Panc1 (cell line): ENCODE data around the gene HRH3. TPM values are rescaled to one million over a fixed set of nuclear protein-coding genes. Genes with fewer than 3 reads are reported as not detected.

Experiments
- ATAC-seq: fragments of 200-7000 bp; cut with Tn5 transposase; 2 replicates; pipeline ENCODE4 v1.9.1; 2020; ENCODE audit warnings: mild to moderate bottlenecking, moderate library complexity
- BruUV-seq: library from RNA; stranded (reverse); fragments of 400-500 nt; replicated peaks from 2 replicates; lab custom pipeline; 2021; lab: Mats Ljungman, UMichigan
- CTCF ChIA-PET: fragments of 300-600 bp; sonication (Branson Sonifier 250); formaldehyde crosslinking; loops from one replicate; lab custom pipeline; 2022; ENCODE audit warnings: antibody characterized with exemption; lab: Charles Lee
- POLR2A ChIA-PET: fragments of 300-600 bp; sonication (Branson Sonifier 250); formaldehyde crosslinking; loops from one replicate; lab custom pipeline; 2022; ENCODE audit warnings: antibody characterized with exemption; lab: Charles Lee
- DNase-seq: peaks from one replicate; pipeline ENCODE4 v3.0.0-alpha.2; 2010; ENCODE audit warnings: low read depth, low spot score
- H3K27ac ChIP-seq: 2 replicates; pipeline ENCODE4 v1.5.1; 2011; ENCODE audit warnings: mild to moderate bottlenecking, low read length, inconsistent platforms
- H3K27me3 ChIP-seq: fragments of 200-500 bp; sonication (Bioruptor generic); 2 replicates; pipeline ENCODE4 v1.6.0; 2014; ENCODE audit warnings: low read length, inconsistent platforms; ENCODE audit not compliant: control insufficient read depth, insufficient read depth
- H3K36me3 ChIP-seq: fragments of 200-500 bp; sonication (Bioruptor generic); 2 replicates; pipeline ENCODE4 v1.5.1; 2014; ENCODE audit warnings: inconsistent platforms, mild to moderate bottlenecking, low read length, moderate library complexity; ENCODE audit not compliant: control insufficient read depth, insufficient read depth
- H3K4me1 ChIP-seq: 2 replicates; pipeline ENCODE4 v1.5.1; 2011; ENCODE audit warnings: inconsistent platforms, mild to moderate bottlenecking, low read length, moderate library complexity; ENCODE audit not compliant: control insufficient read depth, insufficient read depth
- H3K4me3 ChIP-seq, 2 experiments: 2 replicates each; pipeline ENCODE4 v1.5.1; 2011 to 2012; ENCODE audit warnings: low read depth in 2 of 2, low read length in 2 of 2, mild to moderate bottlenecking in 2 of 2, inconsistent platforms in 1 of 2, moderate library complexity in 1 of 2
- H3K9me3 ChIP-seq: fragments of 200-500 bp; sonication (Bioruptor generic); 2 replicates; pipeline ENCODE4 v1.5.1; 2014; ENCODE audit warnings: low read depth, mild to moderate bottlenecking, inconsistent platforms, low read length, moderate library complexity; ENCODE audit not compliant: control insufficient read depth, insufficient read depth
- POLR2AphosphoS5 ChIP-seq: IDR thresholded peaks from 2 replicates; pipeline ENCODE4 v1.6.1; 2012; ENCODE audit warnings: mild to moderate bottlenecking, low read depth, low read length, moderate library complexity
- SIN3A ChIP-seq: IDR thresholded peaks from 2 replicates; pipeline ENCODE4 v1.6.1; 2012; ENCODE audit warnings: low read depth, mild to moderate bottlenecking, low read length, moderate library complexity, borderline replicate concordance; ENCODE audit not compliant: insufficient read depth
- TCF7L2 ChIP-seq: IDR thresholded peaks from 2 replicates; pipeline ENCODE4 v1.6.1; 2011; ENCODE audit warnings: mild to moderate bottlenecking, low read depth, low read length, inconsistent platforms
- in situ Hi-C: cut with HindIII; loops from 2 replicates; pipeline ENCODE4 v1.10.0; 2016; ENCODE audit warnings: low sequenced_read_pairs, low pct_unique_long_range_greater_than_20kb
- intact Hi-C: fragments of 100-400 bp; cut with micrococcal nuclease; formaldehyde crosslinking; loops from one replicate; pipeline ENCODE4 v1.10.0; 2022; ENCODE audit not compliant: unreplicated experiment
- total RNA-seq: library from RNA; stranded (reverse); gene quantifications from one replicate; pipeline ENCODE4 v1.2.1, GENCODE V29; 2021; ENCODE audit not compliant: unreplicated experiment
- TF ChIP-seq, protein P1 (sequence below): fragments of 450-650 bp; IDR thresholded peaks from 2 replicates; pipeline ENCODE4 v1.5.1; 2017; ENCODE audit warnings: mild to moderate bottlenecking
- TF ChIP-seq, protein P2 (sequence below), 2 experiments: IDR thresholded peaks; 2 replicates each; pipeline ENCODE4 v1.6.1; 2011 to 2012; ENCODE audit warnings: low read depth in 2 of 2, control low read depth in 1 of 2, low read length in 1 of 2, mild to moderate bottlenecking in 1 of 2, moderate library complexity in 1 of 2; ENCODE audit not compliant: insufficient read depth in 1 of 2

The HRH3 gene
- total RNA-seq, 1 experiment from 2014 or later: 0.10 TPM

DNA sequence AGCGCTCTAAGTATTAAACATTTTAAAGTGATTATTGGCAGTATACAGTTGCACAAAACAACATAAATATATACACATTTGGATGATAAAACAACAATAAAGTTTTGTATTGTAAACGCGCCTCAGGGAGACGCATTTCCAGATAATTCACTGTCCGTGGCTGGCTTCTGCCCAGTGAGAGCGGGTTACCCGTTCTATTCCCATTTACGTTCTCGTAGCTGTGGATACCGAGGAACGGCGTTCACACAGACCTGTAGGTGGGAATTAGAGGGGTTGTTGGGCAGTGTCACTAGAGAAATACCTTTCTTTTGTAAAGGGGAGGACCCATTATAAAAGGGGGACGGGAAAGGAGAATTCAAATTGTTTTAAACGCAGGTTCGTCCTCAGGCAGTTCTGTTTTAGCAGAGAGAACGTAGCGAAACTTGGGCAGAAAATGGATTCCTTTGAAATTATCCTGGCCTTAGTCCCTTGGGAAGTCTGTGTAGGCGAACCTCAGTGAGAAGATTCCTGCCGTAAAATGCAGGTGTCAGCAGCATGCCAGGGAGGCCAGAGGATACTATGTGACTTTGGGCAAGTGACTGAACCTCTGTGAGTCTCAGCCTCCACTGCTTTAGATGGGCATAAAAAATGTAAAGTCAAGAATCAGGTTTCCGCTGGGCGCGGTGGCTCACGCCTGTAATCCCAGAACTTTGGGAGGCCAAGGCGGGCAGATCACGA, 36.5 kb downstream of the HRH3 start:
- in situ Hi-C loops: no loop called here
- CTCF ChIA-PET: no interaction called here
- no TSS peak for BruUV-seq

DNA sequence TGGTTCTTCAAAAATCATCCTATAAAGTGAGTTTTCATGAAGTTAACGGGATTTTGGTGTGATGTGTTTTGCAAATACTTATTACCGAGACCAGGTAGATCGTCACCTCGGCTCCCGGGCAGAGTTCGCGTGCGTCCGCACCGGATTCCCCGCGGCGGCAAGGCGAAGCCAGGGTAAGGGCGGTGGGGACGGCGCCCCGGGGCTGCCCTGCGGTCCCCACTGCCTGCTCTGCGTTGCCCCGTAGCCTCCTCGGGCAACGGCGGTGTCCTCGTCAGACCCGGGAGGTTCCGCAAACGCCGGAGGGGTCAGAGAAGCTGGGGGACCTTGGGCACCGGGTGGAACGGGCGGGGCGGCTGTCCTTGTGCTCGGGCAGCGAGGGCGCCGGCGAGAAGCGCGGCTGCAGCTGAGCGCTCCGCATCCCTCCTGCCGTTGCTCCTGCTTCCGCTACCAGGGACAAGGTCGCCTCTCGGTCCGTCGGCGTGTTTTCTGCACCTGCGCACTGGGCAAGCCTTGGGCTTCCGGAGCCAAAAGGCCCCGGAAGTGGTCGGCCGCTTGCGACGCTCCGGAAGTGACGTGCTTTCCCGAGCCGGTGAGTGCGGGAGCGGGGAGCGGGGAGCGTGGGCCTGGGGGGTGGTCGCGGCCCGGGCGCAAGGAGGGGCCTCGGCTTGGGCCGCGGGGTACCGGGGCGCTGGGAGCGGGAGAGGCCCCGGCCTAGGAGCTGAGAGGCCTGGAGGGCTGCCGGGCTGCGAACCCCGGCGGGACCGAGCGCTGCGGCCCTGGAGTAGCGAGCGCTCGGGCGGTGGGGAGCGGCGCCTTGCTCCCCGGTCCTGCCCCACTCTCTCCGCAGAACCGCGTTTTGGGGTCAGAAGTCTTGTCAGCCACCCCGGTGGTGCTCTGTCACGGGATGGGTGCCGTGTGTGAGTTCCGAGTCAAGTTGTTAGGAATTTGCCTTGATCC, 37.3 kb downstream of the HRH3 start, which contains the start of gene MTG2:
Gene MTG2, plus strand, starts transcription at position 560 of the 957 bp plus-strand sequence. CDS start 10,393 bp downstream, outside the sequence.
- ChIA-PET POLR2A (interaction anchor here (0.7 kb wide), 1 partner anchor 411 kb away, joined by 3 read pairs; no protein-coding TSS in a partner anchor), CTCF (no interaction called here)
- in situ Hi-C loops (no loop called here), intact Hi-C loops (no loop called here)
- Histone ChIP-seq H3K36me3 (peaks cover 14% of the 10 kb centered on the region), H3K4me1 (peaks cover 15% of the 10 kb centered on the region; the same call in 1 of the 2 replicates), H3K9me3 (no peaks in the 10 kb centered on the region), H3K27me3 (no peaks in the 10 kb centered on the region), H3K4me3 (peak within 1 kb of the TSS; percentile 89 to 98), H3K27ac (peak within 1 kb of the TSS; percentile 95)
- TF ChIP-seq, protein P1, sequence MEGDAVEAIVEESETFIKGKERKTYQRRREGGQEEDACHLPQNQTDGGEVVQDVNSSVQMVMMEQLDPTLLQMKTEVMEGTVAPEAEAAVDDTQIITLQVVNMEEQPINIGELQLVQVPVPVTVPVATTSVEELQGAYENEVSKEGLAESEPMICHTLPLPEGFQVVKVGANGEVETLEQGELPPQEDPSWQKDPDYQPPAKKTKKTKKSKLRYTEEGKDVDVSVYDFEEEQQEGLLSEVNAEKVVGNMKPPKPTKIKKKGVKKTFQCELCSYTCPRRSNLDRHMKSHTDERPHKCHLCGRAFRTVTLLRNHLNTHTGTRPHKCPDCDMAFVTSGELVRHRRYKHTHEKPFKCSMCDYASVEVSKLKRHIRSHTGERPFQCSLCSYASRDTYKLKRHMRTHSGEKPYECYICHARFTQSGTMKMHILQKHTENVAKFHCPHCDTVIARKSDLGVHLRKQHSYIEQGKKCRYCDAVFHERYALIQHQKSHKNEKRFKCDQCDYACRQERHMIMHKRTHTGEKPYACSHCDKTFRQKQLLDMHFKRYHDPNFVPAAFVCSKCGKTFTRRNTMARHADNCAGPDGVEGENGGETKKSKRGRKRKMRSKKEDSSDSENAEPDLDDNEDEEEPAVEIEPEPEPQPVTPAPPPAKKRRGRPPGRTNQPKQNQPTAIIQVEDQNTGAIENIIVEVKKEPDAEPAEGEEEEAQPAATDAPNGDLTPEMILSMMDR: no peak
- TF ChIP-seq TCF7L2 (no peak), POLR2AphosphoS5 (peak; percentile 98), SIN3A (peak; percentile 69; the same call in 1 of the 2 replicates)
- TF ChIP-seq, protein P2, sequence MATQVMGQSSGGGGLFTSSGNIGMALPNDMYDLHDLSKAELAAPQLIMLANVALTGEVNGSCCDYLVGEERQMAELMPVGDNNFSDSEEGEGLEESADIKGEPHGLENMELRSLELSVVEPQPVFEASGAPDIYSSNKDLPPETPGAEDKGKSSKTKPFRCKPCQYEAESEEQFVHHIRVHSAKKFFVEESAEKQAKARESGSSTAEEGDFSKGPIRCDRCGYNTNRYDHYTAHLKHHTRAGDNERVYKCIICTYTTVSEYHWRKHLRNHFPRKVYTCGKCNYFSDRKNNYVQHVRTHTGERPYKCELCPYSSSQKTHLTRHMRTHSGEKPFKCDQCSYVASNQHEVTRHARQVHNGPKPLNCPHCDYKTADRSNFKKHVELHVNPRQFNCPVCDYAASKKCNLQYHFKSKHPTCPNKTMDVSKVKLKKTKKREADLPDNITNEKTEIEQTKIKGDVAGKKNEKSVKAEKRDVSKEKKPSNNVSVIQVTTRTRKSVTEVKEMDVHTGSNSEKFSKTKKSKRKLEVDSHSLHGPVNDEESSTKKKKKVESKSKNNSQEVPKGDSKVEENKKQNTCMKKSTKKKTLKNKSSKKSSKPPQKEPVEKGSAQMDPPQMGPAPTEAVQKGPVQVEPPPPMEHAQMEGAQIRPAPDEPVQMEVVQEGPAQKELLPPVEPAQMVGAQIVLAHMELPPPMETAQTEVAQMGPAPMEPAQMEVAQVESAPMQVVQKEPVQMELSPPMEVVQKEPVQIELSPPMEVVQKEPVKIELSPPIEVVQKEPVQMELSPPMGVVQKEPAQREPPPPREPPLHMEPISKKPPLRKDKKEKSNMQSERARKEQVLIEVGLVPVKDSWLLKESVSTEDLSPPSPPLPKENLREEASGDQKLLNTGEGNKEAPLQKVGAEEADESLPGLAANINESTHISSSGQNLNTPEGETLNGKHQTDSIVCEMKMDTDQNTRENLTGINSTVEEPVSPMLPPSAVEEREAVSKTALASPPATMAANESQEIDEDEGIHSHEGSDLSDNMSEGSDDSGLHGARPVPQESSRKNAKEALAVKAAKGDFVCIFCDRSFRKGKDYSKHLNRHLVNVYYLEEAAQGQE (IDR thresholded peaks at IDR 0.05; ENCODE audit: insufficient read depth in 1 of 2, low read depth in 2 of 2, low read length in 1 of 2): peak in 1 of 2 experiments; percentile 49; a peak in 1 of 4 replicates
- TSS peak; percentile 79 for BruUV-seq
- ATAC-seq (peak; percentile 98), DNase-seq (peak; percentile 76)

More for the DNA sequence above, 36.5 kb downstream of the HRH3 start:
- H3K9me3 ChIP-seq: no peaks in the 10 kb centered on the region
- peaks cover 14% of the 10 kb centered on the region for H3K36me3 ChIP-seq
- peak overlapping the region; percentile 95 for H3K27ac ChIP-seq
- TF ChIP-seq, protein P2 (IDR thresholded peaks at IDR 0.05; ENCODE audit: insufficient read depth in 1 of 2, low read depth in 2 of 2, low read length in 1 of 2): no peak
- TF ChIP-seq POLR2AphosphoS5 (no peak), TCF7L2 (no peak), SIN3A (no peak)
- TF ChIP-seq, protein P1: no peak
- DNase-seq: no peak
- no peak for ATAC-seq
- POLR2A ChIA-PET: no interaction called here
- intact Hi-C loops: no loop called here
- H3K4me3 ChIP-seq: peak overlapping the region; percentile 89 to 98
- H3K27me3 ChIP-seq: no peaks in the 10 kb centered on the region
- peaks cover 15% of the 10 kb centered on the region; the same call in 1 of the 2 replicates for H3K4me1 ChIP-seq
